Dendritic cell treated with granulocyte-macrophage colony-stimulating factor and Interleukin-4, amounts not matched to agents 40 ng/mL and 50 ng/mL, for 4 days (primary cell): ENCODE results near the gene HDAC10.

Experiments used
- H3K27ac Mint-ChIP-seq: one replicate; pipeline ENCODE4 v1.8.0; 2022; ENCODE audit warnings: mild to moderate bottlenecking, mixed read lengths
- H3K27me3 Mint-ChIP-seq: one replicate; pipeline ENCODE4 v1.8.0; 2022; ENCODE audit warnings: mild to moderate bottlenecking, mixed read lengths
- H3K36me3 Mint-ChIP-seq: one replicate; pipeline ENCODE4 v1.8.0; 2022; ENCODE audit warnings: low read depth, mixed read lengths
- H3K4me1 Mint-ChIP-seq: one replicate; pipeline ENCODE4 v1.8.0; 2022; ENCODE audit warnings: low read depth, mixed read lengths
- H3K4me3 Mint-ChIP-seq: one replicate; pipeline ENCODE4 v1.8.0; 2022; ENCODE audit warnings: mild to moderate bottlenecking, moderate library complexity, mixed read lengths
- H3K9me3 Mint-ChIP-seq: one replicate; pipeline ENCODE4 v1.8.0; 2022; ENCODE audit warnings: mixed read lengths
- intact Hi-C: fragments of 100-400 bp; cut with micrococcal nuclease; formaldehyde crosslinking; loops from one replicate; pipeline ENCODE4 v1.15.0; 2022

HDAC10 gene

GRCh38 chr22:50252082-50253045 lies 1.3 kb upstream of the HDAC10 start:
- Mint-ChIP-seq H3K36me3 (peaks cover 28% of the 10 kb centered on the region), H3K27me3 (peaks cover 2% of the 10 kb centered on the region), H3K9me3 (no peaks in the 10 kb centered on the region), H3K4me3 (peak overlapping the region; percentile 83), H3K27ac (no peak overlapping the region), H3K4me1 (peaks cover 33% of the 10 kb centered on the region)
- intact Hi-C loops, result loop anchor here (1.0 to 5.0 kb wide), 3 partner anchors 90 to 370 kb away; partner anchors contain the start of gene PPP6R2

- no peaks in the 10 kb centered on the region for H3K27me3 Mint-ChIP-seq
- H3K4me3 Mint-ChIP-seq, result peak overlapping the region; percentile 83
- intact Hi-C loops, result loop anchor here (1.0 to 5.0 kb wide), 3 partner anchors 91 to 371 kb away; partner anchors contain the start of gene PPP6R2
- no peaks in the 10 kb centered on the region for H3K9me3 Mint-ChIP-seq
- peak overlapping the region; percentile 55 for H3K27ac Mint-ChIP-seq
- H3K4me1 Mint-ChIP-seq, result peaks cover 37% of the 10 kb centered on the region
- peaks cover 36% of the 10 kb centered on the region for H3K36me3 Mint-ChIP-seq
Measured at GRCh38 chr22:50251477-50252081, 514 bp upstream of the HDAC10 start.

GRCh38 chr22:50250249-50250554 lies 863 bp downstream of the HDAC10 start:
- Mint-ChIP-seq H3K27me3 (no peaks in the 10 kb centered on the region), H3K4me1 (peaks cover 49% of the 10 kb centered on the region), H3K36me3 (peaks cover 48% of the 10 kb centered on the region), H3K4me3 (peak overlapping the region; percentile 83), H3K9me3 (no peaks in the 10 kb centered on the region), H3K27ac (peak overlapping the region; percentile 61)
- intact Hi-C loops, result loop anchor here (5.0 kb wide), 1 partner anchor 372 kb away; no protein-coding TSS in a partner anchor

GRCh38 chr22:50249341-50250248 lies 1.5 kb downstream of the HDAC10 start:
- peak overlapping the region; percentile 83 for H3K4me3 Mint-ChIP-seq
- H3K27me3 Mint-ChIP-seq, result no peaks in the 10 kb centered on the region
- no peaks in the 10 kb centered on the region for H3K9me3 Mint-ChIP-seq
- intact Hi-C loops, result loop anchor here (5.0 kb wide), 1 partner anchor 373 kb away; no protein-coding TSS in a partner anchor
- peak overlapping the region; percentile 61 for H3K27ac Mint-ChIP-seq
- H3K4me1 Mint-ChIP-seq, result peaks cover 54% of the 10 kb centered on the region
- peaks cover 54% of the 10 kb centered on the region for H3K36me3 Mint-ChIP-seq

- intact Hi-C loops, result no loop called here
- Mint-ChIP-seq H3K36me3 (peaks cover 58% of the 10 kb centered on the region), H3K27me3 (no peaks in the 10 kb centered on the region), H3K4me1 (peaks cover 63% of the 10 kb centered on the region), H3K9me3 (no peaks in the 10 kb centered on the region), H3K4me3 (no peak overlapping the region), H3K27ac (peak overlapping the region; percentile 45)
Measured at GRCh38 chr22:50248196-50249081, 2.6 kb downstream of the HDAC10 start.

GRCh38 chr22:50247748-50248147 lies 3.3 kb downstream of the HDAC10 start:
- Mint-ChIP-seq H3K9me3 (no peaks in the 10 kb centered on the region), H3K4me1 (peaks cover 70% of the 10 kb centered on the region), H3K27me3 (no peaks in the 10 kb centered on the region), H3K4me3 (no peak overlapping the region), H3K27ac (peak overlapping the region; percentile 45), H3K36me3 (peaks cover 58% of the 10 kb centered on the region)
- intact Hi-C loops, result no loop called here

GRCh38 chr22:50246242-50247175 lies 4.6 kb downstream of the HDAC10 start:
- H3K4me3 Mint-ChIP-seq, result peak overlapping the region; percentile 97
- peaks cover 71% of the 10 kb centered on the region for H3K4me1 Mint-ChIP-seq
- peak overlapping the region; percentile 94 for H3K27ac Mint-ChIP-seq
- intact Hi-C loops, result no loop called here
- H3K9me3 Mint-ChIP-seq, result no peaks in the 10 kb centered on the region
- no peaks in the 10 kb centered on the region for H3K27me3 Mint-ChIP-seq
- H3K36me3 Mint-ChIP-seq, result peaks cover 58% of the 10 kb centered on the region

GRCh38 chr22:50245214-50246072 lies 5.6 kb downstream of the HDAC10 start:
- peaks cover 73% of the 10 kb centered on the region for H3K4me1 Mint-ChIP-seq
- peak overlapping the region; percentile 94 for H3K27ac Mint-ChIP-seq
- intact Hi-C loops, result loop anchor here (2.0 kb wide), 1 partner anchor 97 kb away; the partner anchor contains the start of gene PPP6R2
- H3K9me3 Mint-ChIP-seq, result no peaks in the 10 kb centered on the region
- peak overlapping the region; percentile 97 for H3K4me3 Mint-ChIP-seq
- H3K36me3 Mint-ChIP-seq, result peaks cover 60% of the 10 kb centered on the region
- no peaks in the 10 kb centered on the region for H3K27me3 Mint-ChIP-seq

- Mint-ChIP-seq H3K9me3 (no peaks in the 10 kb centered on the region), H3K27ac (peak within 1 kb of the TSS; percentile 94), H3K4me3 (peak within 1 kb of the TSS; percentile 97), H3K4me1 (peaks cover 65% of the 10 kb centered on the region), H3K36me3 (peaks cover 62% of the 10 kb centered on the region), H3K27me3 (no peaks in the 10 kb centered on the region)
- intact Hi-C loops, result loop anchor here (2.0 to 5.0 kb wide), 2 partner anchors 98 to 253 kb away; partner anchors contain the start of gene PPP6R2
Measured at GRCh38 chr22:50244420-50245213, 6.4 kb downstream of the HDAC10 start, which contains the start of gene TUBGCP6. TUBGCP6 (minus strand) TSS chr22:50245023; CDS start chr22:50244459, 564 bp downstream.

GRCh38 chr22:50243685-50244419 lies 7.2 kb downstream of the HDAC10 start:
- peak overlapping the region; percentile 94 for H3K27ac Mint-ChIP-seq
- intact Hi-C loops, result loop anchor here (2.0 to 5.0 kb wide), 2 partner anchors 99 to 253 kb away; partner anchors contain the start of gene PPP6R2
- H3K27me3 Mint-ChIP-seq, result no peaks in the 10 kb centered on the region
- H3K36me3 Mint-ChIP-seq, result peaks cover 63% of the 10 kb centered on the region
- peaks cover 61% of the 10 kb centered on the region for H3K4me1 Mint-ChIP-seq
- H3K9me3 Mint-ChIP-seq, result no peaks in the 10 kb centered on the region
- peak overlapping the region; percentile 97 for H3K4me3 Mint-ChIP-seq
